ENCODE data around the gene MRLN.

Gene MRLN

DNA sequence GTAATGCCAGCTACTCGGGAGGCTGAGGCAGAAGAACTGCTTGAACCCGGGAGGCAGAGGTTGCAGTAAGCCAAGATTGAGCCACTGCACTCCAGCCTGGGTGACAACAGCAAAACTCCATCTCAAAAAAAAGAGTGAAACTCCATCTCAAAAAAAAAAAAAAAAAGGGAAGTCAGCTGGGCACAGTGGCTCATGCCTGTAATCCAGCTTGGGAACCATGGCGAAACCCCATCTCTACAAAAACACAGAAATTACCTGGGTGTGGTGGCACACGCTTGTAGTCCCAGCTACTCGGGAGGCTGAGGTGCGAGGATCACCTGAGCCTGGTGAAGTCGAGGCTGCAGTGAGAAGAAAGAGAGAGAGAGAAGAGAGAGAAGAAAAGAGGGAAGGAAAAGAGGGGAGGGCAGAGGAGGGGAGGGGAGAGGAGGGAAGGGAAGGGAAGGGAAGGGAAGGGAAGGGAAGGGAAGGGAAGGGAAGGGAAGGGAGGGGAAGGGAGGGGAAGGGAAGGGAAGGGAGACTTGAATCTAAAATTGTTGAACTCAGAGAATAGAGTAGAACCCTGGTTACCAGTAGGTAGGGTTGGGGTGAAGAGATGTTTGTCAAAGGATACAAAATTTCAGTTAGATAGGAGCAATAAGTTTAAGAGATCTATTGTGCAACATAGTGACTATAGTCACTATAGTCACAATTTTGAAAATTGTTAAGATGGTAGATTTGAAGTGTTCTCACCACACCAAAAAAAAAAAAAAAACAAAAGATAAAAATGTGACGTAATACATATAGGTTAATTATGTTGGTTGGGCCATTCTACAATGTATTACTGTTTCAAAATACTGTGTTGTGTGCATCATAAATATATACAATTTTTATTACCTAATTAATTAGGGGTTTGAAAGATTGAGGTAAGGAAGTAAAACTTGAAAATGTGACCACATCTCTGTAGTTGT, 46.1 kb downstream of the MRLN start:
- DNase-seq (ENCODE audit: low read depth in 2 of 2), result no peak

DNA sequence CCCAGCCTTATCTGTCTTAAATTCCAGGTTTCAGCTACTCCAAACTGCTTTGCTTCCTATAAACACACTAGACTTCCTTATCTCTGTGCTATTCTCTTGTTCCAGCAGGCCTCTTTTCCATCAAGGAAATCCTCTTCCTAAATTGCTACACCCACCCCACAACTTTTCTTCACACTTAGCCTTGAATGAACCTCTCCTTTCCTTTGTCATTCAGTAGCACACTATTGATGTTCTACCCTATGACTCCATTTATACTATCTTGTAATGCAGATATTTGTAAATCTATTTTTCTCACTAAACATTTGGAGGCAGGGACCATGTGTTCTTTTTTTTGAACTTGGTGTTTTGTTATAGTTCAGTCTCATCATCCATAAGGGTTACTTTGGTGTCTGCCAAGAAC, 47.3 kb downstream of the MRLN start:
- no peak for DNase-seq (ENCODE audit: low read depth in 2 of 2)

DNA sequence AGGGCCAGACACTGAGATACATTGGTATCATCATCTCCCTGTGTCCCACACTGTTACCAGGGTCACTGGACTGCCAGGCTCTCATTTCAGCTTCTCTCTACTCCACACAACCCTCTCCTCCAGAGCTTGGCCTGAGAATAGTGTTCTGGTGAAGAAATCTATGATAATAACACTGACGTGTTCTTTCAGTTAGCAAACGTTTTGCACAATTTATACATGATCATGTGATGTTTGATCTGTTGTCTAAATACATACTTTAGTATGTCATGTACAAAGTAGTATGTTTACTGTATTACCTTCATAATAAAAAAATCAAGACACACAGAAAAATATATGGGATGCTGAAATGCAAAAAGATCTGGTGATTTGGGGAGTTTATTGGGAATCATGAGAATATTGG, 48.6 kb downstream of the MRLN start:
- no peak for DNase-seq (ENCODE audit: low read depth in 2 of 2)

DNA sequence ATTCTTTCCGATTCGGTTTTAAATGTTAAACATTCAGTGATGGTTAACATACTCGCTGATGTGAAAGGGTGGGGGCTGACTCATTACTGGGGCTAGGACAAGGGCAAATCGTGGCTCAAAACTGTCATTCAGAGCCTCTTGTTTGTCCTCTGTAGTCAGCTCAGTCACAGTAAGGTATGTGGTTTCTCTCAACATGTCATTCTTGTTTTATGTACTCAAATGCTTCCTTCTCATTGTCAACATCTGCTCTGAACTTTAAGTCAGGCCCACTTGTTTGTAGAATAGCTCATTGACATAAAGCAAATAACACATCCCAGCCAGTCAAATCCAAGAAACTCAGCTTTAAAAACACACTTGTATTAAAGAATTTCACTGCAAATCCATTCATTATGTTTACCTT, 50.9 kb downstream of the MRLN start:
- no peak for DNase-seq (ENCODE audit: low read depth in 2 of 2)

DNA sequence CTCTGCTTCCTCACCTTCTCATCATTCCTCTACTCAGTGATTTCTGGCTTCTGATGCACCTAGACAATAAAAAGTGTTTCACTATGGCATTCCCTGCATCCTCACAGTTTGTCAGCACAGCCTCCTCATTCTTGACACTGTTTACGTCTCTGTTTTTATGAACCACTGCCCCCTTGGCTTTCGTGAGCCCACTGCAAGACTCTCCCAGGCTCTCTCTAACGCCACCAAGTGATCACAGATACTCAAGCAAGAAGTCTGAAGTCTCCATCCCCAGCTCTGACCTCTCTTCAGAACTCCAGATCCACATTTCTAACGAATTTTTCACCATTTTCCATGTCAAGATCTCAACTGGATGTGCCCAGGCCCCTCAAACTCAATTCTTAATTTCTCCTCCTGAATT, 52.5 kb downstream of the MRLN start:
- DNase-seq (ENCODE audit: low read depth in 2 of 2), result no peak

DNA sequence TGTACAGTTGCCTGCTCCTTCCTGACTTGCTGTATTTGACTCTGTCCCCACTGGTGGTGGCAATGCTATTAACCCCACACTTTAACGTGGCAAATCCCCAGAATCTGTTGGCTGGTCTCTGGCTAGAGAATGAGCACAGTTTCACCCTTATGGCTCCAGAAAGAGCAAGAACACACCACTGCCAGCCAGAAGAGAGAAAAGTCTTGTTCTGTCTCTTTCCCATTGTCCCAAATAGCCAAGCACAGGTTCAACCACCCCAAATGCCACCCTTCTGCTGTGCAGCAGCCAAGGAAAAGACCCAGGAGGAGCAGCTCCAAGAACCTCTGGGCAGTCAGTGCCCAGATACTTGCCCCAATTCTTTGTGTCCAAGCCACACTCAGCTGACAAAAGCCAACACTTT, 54.9 kb downstream of the MRLN start:
- no peak for DNase-seq (ENCODE audit: low read depth in 2 of 2)

DNA sequence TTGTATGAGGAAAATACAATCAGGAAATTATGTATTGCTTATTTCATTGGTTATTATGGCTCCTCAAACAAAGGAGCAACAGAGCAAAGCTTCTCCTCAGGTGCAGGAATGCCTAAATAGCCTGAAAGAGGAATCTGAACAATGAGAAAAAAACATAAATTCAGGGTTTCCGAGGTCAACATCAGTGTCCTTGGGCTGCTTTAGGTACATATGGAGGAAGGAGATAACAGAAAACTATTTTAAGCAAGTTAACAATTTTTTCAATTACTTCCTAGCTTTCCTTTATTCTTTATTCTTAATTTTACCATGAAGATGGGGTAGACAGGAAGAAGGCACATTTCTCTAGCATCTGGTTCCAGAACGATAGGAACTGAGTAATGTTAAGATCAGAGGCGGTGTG, 57.6 kb downstream of the MRLN start:
- no peak for DNase-seq (ENCODE audit: low read depth in 2 of 2)

DNA sequence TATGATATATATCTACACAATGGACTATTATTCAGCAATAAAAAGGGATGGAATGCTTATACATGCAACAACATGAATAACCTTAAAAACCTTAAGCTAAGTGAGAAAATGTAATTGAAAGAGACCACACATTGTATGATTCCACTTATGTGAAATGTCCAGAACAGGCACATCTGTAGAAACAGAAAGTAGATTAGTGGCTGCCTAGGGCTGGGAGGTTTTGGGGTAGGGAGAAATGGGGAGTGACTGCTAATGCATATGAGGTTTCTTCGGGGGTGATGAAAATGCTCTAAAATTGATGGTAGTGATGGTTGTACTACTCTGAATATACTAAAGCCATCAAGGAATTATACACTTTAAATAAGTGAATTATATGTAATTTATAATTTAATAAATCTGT, 58.3 kb downstream of the MRLN start:
- no peak for DNase-seq (ENCODE audit: low read depth in 2 of 2)

DNA sequence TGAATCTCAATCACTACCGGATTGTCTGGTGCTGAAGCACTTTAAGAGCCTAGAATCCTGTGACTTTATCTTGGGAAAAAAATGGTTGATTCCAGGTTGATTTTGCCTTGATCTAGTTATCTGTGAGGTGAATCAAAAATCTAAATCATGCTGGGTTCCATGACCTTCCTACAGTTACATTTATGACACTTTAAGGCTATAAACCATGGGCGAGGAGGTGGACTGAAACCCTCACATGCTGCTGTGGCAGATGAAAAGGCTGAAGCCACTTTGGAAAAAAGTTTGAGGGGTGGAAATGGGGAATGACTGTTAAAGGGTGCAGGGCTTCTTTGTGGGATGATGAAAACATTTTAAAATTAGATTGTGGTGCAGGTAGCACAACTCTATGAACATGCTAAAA, 61.1 kb downstream of the MRLN start:
- DNase-seq (ENCODE audit: low read depth in 2 of 2), result no peak

DNA sequence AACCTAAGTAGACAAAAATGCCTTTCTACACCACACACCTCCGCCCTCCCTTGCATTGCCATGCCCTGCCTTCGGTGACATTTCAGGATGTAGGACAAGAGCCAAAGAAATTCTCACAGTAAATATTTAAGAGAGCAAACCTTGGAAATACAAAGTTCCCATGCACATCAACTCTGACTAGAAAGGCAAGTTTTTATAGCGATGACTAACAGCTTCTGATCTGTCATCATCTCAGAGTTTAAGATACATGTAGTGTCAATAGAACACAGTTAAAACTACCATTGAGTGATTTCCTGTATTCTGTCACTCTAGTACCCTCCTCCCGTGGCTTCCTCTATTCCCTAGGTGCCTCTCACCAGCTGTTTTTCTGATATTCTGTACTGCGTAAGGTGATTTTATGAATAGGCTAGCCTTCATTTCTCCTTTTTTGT, 64.3 kb downstream of the MRLN start:
- no peak for DNase-seq (ENCODE audit: low read depth in 2 of 2)

DNA sequence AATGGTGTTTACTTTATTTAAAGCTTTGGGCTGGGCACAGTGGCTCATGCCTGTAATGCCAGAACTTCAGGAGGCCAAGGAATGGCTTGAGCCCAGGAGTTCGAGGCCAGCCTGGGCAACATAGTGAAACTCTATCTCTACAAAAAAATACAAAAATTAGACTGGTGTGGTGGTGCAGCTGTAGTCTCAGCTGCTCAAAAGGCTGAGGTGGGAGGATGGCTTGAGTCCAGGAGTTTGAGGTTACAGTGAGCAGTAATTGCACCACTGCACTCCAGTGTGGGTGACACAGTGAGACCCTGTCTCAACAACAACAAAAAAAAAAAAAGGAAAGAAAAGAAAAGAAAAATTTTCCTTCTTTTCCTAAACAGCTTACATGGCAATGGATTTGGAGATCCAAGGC, 65.6 kb downstream of the MRLN start:
- DNase-seq (ENCODE audit: low read depth in 2 of 2), result no peak

All from stimulated activated CD8-positive, alpha-beta memory T cell treated with anti-CD3 and anti-CD28 coated beads, Interleukin-7, amount 100 ng/mL, for 1 hour (primary cell).